ENCODE measurements around the gene NCR2. TPM values are rescaled to one million over a fixed set of nuclear protein-coding genes. Genes with fewer than 3 reads are reported as not detected.

Gene NCR2
- total RNA-seq, 1 donor from 2014 or later, result not detected

GRCh38 chr6:41358503-41358902 lies 23.1 kb downstream of the NCR2 start:
- no peak for DNase-seq (ENCODE audit: low read depth)

GRCh38 chr6:41359617-41360313 lies 24.4 kb downstream of the NCR2 start:
- no peak for DNase-seq (ENCODE audit: low read depth)

- no peak for DNase-seq (ENCODE audit: low read depth)
These were observed 24.9 kb downstream of the NCR2 start for GRCh38 chr6:41360314-41360685.

- no peak for DNase-seq (ENCODE audit: low read depth)
These were observed 30.7 kb downstream of the NCR2 start for GRCh38 chr6:41366150-41366549.

- DNase-seq (ENCODE audit: low read depth), result no peak
These were observed 31.7 kb downstream of the NCR2 start for GRCh38 chr6:41367061-41367460.

GRCh38 chr6:41367700-41368099 lies 32.3 kb downstream of the NCR2 start:
- DNase-seq (ENCODE audit: low read depth), result peak; percentile 57

GRCh38 chr6:41370488-41371111 lies 35.2 kb downstream of the NCR2 start:
- no peak for DNase-seq (ENCODE audit: low read depth)

- peak; percentile 34 for DNase-seq (ENCODE audit: low read depth)
These were observed 36.1 kb downstream of the NCR2 start for GRCh38 chr6:41371461-41371991.

- peak; percentile 9 for DNase-seq (ENCODE audit: low read depth)
These were observed 36.8 kb downstream of the NCR2 start for GRCh38 chr6:41371992-41372831.

GRCh38 chr6:41372832-41373626 lies 37.6 kb downstream of the NCR2 start:
- DNase-seq (ENCODE audit: low read depth), result no peak

- no peak for DNase-seq (ENCODE audit: low read depth)
These were observed 38.2 kb downstream of the NCR2 start for GRCh38 chr6:41373627-41373918.

- no peak for DNase-seq (ENCODE audit: low read depth)
These were observed 38.7 kb downstream of the NCR2 start for GRCh38 chr6:41373919-41374617.

- no peak for DNase-seq (ENCODE audit: low read depth)
These were observed 39.5 kb downstream of the NCR2 start for GRCh38 chr6:41374618-41375590.

GRCh38 chr6:41375598-41376151 lies 40.3 kb downstream of the NCR2 start:
- no peak for DNase-seq (ENCODE audit: low read depth)

GRCh38 chr6:41376176-41376575 lies 40.8 kb downstream of the NCR2 start:
- DNase-seq (ENCODE audit: low read depth), result no peak

GRCh38 chr6:41377071-41377470 lies 41.7 kb downstream of the NCR2 start:
- no peak for DNase-seq (ENCODE audit: low read depth)

GRCh38 chr6:41379306-41379705 lies 43.9 kb downstream of the NCR2 start:
- no peak for DNase-seq (ENCODE audit: low read depth)

GRCh38 chr6:41386594-41386993 lies 51.2 kb downstream of the NCR2 start:
- no peak for DNase-seq (ENCODE audit: low read depth)

GRCh38 chr6:41392246-41392645 lies 56.8 kb downstream of the NCR2 start:
- no peak for DNase-seq (ENCODE audit: low read depth)
